Measurements from ENCODE around the gene DPP3.

DPP3 gene

DNA sequence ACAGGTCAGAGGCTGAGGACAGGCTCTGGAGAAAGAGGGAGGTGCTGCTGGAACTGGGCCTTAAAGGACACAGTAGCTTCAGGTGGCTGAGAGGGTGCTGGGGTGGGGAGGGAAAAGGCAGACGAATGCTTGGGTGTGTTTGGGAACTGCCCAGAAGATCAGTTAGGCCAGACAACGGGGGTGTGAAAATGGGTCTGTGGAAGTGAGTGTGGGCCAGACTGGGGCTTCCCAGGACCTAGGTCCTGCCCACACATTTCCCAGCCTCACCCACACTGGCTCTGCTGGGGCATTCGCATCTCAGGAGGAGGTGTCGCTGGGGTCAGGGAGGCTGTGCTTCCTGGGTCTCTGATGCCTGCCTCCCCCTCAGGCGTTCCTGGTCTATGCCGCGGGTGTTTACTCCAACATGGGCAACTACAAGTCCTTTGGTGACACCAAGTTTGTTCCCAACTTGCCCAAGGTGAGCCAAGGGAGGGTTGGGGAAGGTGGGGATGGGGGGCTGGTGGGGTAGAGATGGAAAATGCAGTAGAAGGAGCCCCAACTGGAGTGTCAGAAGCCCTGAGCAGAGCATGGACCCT is 4.7 kb downstream of the DPP3 start:
- no peak for DNase-seq

GRCh38 chr11:66488957-66489356 is 8.7 kb downstream of the DPP3 start:
- no peak for DNase-seq

DNA sequence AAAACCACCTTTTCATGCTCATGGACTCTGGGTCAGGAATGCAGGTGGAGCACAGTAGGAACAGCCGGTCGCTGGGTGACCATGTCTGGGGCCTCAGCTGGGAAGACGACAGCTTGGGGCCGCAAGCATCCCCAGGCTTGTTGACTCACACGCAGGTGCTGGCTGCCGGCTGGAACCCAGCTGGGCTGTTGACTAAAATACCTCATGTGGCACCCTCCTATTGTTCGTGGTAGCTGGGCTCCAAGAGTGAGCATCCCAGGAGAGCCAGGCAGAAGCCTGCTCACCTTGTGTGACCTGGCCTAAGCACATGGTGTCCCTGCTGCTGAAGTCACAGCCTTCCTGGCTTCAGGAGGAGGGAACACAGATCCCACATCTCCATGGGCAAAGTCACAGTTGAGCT is 9.4 kb downstream of the DPP3 start:
- DNase-seq, result no peak

DNA sequence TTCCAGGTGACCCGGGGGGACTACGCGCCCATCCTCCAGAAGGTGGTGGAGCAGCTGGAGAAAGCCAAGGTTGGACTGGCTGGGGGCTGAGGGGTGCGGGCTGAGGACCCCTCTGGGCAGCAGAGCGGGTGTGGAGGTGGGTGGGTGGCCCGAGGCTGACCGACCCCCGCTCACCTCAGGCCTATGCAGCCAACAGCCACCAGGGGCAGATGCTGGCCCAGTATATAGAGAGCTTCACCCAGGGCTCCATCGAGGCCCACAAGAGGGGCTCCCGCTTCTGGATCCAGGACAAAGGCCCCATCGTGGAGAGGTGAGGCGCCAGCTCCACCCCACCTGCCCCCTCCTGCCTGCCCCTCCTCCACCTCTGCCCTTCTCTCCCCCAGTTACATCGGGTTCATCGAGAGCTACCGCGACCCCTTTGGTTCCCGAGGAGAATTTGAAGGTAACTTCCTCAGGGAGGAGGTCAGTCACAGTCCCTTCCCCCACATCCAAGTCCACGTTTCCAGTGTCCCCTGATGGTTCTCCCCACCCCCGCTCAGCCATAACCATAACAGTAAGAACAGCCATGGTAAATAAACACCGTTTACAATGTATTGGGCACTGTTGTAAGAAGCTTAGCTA is 11.2 kb downstream of the DPP3 start:
- DNase-seq, result no peak

- DNase-seq, result no peak
These were observed 12.1 kb downstream of the DPP3 start for GRCh38 chr11:66492161-66492865.

DNA sequence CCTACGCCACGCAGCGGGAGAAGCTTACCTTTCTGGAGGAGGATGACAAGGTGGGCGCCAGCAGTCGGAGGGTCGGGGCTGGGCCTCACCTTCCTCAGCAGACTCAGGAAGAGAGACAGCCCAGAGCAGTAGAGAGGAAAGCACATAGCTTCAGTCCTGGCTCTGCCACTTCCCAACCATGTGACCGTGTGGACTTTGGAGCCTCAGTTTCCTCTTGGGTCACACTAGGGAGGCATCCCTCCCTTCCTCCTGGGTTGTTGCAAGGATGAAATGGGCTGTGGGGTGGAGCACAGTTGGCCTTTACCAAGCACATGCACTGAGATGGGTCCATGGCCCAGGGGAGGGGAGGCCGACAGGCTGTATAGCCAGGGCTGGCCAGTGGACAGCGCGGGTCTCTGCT is 12.9 kb downstream of the DPP3 start:
- no peak for DNase-seq

- no peak for DNase-seq
These were observed 14.2 kb downstream of the DPP3 start for GRCh38 chr11:66494458-66494857.

DNA sequence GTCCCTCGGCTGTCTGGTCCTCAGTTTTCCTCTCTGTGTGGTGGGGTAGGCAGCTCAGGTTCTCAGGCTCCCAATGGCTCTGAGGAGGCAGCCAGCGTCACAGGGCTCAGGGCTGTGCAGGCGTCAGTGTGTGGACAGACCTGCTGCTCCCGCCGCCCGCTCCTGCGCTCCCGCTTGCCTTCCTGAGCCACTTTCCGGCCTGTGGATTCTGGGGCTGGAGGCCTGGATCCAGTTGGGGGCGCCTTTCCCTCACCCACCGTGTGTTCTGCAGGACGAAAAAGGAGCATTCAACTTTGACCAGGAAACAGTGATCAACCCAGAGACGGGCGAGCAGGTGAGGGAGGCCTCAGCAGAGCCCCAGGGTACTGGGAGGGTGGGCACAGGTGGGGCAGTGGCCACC is 14.7 kb downstream of the DPP3 start:
- no peak for DNase-seq

- no peak for DNase-seq
These were observed 15.2 kb downstream of the DPP3 start for GRCh38 chr11:66495401-66495854.

DNA sequence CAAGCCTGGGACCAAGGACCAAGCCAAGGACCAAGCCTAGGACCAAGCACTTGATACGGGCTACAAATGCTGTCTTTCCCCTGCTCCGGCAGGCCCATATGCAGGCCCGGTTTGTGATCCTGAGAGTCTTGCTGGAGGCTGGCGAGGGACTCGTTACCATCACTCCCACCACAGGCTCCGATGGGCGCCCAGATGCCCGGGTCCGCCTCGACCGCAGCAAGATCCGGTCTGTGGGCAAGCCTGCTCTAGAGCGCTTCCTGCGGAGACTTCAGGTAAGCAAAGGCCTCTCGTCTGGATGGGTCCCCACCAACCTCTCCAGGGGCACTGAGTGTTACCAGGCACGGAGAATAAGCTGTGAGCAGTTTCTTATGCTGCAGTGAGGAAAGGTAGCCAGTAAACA is 17.0 kb downstream of the DPP3 start:
- no peak for DNase-seq

DNA sequence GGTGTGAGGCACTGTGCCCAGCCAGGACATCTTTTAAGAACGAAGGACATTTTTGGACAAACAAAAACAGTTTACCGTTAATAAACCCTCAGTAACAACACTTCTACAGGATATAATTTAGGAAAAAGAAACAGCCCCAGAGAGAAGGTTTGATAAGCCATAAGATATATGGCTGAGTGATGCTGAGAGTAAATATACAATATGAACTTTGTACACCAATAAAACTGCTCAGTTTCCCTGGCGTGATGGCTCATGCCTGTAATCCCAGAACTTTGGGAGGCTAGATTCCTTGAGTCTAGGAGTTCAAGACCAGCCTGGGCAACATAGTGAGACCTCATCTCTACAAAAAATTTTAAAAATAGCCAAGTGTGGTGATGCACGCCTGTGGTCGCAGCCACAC is 18.3 kb downstream of the DPP3 start:
- no peak for DNase-seq

DNA sequence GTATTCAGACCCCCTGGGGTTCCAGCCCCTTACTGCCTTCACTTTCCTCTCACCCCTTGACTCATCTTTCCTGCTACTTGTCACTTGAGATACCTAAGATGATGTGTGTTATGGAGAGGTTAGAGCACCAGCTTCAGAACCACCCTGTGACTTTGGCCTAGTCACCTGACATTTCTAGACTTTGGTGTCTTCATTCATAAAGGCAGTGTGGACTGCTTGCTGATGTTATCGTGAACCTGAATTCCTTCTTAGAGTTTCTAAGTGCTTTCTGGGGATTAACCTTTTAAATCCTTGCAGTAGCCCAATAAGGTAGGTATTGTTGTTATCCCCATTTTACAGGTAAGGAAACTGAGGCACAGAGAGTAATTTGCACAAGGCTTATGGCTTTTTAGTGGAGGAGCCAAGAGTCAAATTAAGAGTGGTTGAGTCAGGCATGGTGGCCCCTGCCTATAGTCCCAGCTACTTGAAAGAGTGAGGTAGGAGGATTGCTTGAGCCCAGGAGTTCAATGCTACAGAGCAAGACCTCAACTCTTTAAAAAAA is 25.1 kb downstream of the DPP3 start:
- DNase-seq, result no peak

GRCh38 chr11:66509131-66509561 is 28.9 kb downstream of the DPP3 start:
- DNase-seq, result no peak

- DNase-seq, result peak; percentile 78 to 80
These were observed 30.2 kb downstream of the DPP3 start, which contains the start of gene BBS1 for GRCh38 chr11:66510271-66510989. BBS1 (plus strand) TSS chr11:66510635; CDS start chr11:66510660, 25 bp downstream.

DNA sequence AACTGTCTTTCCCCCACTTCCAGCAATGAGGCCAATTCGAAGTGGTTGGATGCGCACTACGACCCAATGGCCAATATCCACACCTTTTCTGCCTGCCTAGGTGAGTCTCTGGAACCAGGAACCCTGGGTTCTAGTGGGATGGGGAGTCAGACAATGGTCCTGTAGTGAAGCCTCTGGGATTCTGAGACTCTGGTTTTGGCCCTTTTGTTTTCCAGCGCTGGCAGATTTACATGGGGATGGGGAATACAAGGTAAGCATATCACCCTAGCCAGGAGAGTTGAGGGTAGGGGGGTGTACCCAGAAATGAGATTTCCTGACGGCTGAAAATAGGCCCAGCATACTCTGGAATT is 30.7 kb downstream of the DPP3 start:
- no peak for DNase-seq

- no peak for DNase-seq
These were observed 43.4 kb downstream of the DPP3 start for GRCh38 chr11:66523611-66524010.

- DNase-seq, result no peak
These were observed 44.2 kb downstream of the DPP3 start for GRCh38 chr11:66524304-66525040.

GRCh38 chr11:66529069-66529468 is 48.8 kb downstream of the DPP3 start:
- no peak for DNase-seq

DNA sequence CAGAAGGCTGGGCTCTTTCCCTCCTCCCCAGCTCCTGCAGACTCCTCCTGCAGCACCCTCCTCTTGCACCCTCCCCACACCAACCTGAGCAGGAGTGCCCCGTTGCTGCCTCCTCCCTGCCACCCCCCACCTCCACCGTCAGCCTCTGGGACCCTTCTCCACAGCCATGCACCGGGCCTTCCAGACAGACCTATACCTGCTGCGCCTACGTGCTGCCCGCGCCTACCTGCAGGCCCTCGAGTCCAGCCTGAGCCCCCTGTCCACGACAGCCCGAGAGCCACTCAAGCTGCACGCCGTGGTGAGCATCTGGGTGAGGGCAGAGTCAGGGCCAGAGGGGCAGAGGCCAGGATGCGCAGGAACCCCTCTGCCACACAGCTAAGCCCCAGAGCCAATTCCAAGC is 49.4 kb downstream of the DPP3 start:
- no peak for DNase-seq

DNA sequence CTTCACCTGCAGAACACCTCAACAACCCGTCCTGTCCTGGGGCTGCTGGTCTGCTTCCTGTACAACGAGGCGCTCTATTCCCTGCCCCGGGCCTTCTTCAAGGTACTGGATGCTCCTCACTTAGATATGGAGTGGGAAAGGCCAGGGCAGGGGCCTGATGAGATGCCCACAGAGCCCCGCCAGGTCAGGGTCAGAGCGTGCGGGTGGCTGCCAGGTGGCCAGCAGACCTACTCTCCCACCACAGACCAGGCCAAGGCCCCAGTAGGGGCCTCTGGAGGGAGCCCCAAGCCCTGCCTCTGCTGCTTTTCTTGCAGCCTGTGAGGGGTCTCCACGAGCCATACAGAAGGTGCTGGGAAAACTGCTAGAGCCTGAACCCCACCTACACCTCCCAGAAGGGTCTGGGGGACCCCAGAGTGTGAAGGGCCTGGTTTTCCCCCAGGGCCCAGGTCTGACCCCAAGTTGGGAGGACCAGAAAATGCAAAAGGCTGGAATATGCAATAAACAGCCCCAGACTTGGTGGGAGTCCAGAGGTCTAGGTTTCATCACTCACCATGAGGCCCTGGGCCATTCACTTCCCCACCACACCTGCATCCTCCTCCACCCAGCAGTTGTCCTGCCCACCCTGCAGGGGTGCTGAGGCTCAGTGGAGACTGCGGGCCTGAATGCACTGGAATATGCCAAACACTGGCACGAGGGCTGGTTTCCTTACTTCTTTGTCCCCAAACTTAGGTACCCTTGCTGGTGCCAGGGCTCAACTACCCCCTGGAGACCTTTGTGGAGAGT is 50.9 kb downstream of the DPP3 start:
- no peak for DNase-seq

GRCh38 chr11:66531841-66532240 is 51.6 kb downstream of the DPP3 start:
- DNase-seq, result no peak

- no peak for DNase-seq
These were observed 52.5 kb downstream of the DPP3 start for GRCh38 chr11:66532784-66533183.
